Left cardiac atrium (tissue), 4 donors: ENCODE results near the gene PROK2. TPM values are rescaled to one million over a fixed set of nuclear protein-coding genes. Genes with fewer than 3 reads are reported as not detected.

Source experiments
- ATAC-seq, 2 donors: fragments of 200-7000 bp; cut with Tn5 transposase; one replicate each; pipeline ENCODE4 v1.9.1; 2020; ENCODE audit warnings: mild to moderate bottlenecking in 2 of 2, moderate library complexity in 2 of 2
- DNase-seq: peaks from one replicate; pipeline ENCODE4 v3.0.0-alpha.2; 2020
- intact Hi-C, 2 donors: fragments of 100-400 bp; cut with DNase I; formaldehyde crosslinking; loops; one replicate each; pipeline versions ENCODE4 v1.14.1 to v1.15.1; 2022 to 2023
- total RNA-seq, 2 donors: library from RNA; stranded (reverse); fragmentation: NEBNext Ultra II Directional; extraction: Animal tissue kit (Norgen Biotek cat#: 25700); gene quantifications; one replicate each; pipeline ENCODE4 v1.2.1, GENCODE V29; 2021
- donor health status: DM: no; HTN: yes; CAD: no.
- donor health status: DM: no; HTN: yes; CAD: no; lungs with severe emphysema.
- donor health status: DM: yes; HTN: yes; CAD: no.
- donor health status: Dilated cardiomyopathy.

The PROK2 gene
- total RNA-seq, 2 donors from 2014 or later, result 0.37 to 0.94 TPM

DNA sequence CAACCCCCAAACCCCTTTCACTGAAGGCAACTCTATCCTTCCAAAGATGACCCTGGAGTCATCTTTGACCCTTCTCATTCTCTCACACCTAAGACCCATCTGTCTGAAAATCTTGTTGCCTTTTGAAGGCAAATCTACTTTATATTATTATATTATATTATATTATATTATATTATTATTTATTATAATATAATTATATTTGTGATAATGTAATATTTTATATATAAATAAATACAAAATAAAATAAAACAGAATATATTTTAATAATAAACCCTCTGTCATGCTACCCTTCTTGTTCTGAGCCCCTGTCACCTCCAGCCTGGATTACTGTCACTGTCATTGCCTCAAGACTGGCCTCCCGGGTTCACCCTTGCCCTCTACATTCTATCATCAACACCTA, 5.0 kb upstream of the PROK2 start:
- intact Hi-C loops, result no loop called here
- no peak for DNase-seq
- ATAC-seq, result no peak

DNA sequence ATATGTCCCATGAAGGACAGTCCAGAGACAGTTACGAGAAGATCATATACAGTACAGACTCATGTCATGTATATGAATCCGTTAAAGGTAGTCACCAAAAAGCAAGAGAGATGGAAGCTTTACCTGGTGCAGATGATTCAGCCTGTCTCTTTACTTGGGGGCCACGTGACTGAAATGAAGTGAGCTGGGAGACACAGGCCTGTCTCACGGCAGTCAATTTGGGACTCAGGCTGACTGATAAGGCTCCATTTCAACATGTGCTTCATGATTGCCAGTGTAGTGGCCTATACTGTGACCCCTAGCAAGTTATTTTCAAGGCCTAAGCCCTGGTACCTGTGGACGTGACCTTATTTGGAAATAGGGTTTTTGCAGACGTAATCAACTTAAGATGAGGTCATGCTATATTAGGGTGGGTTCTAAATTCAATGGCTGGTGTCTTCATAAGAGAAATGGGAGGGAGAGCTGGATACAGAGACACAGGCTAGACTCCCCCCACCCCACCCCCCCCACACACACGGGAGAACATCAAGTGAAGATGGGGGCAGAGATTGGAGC, 3.0 kb upstream of the PROK2 start:
- DNase-seq, result no peak
- no peak for ATAC-seq
- intact Hi-C loops, result no loop called here

GRCh38 chr3:71786551-71786950, 1.6 kb upstream of the PROK2 start:
- DNase-seq (no peak), ATAC-seq (no peak)
- intact Hi-C loops, result no loop called here

GRCh38 chr3:71786217-71786549, 1.2 kb upstream of the PROK2 start:
- no peak for DNase-seq
- intact Hi-C loops, result no loop called here
- ATAC-seq, result no peak

DNA sequence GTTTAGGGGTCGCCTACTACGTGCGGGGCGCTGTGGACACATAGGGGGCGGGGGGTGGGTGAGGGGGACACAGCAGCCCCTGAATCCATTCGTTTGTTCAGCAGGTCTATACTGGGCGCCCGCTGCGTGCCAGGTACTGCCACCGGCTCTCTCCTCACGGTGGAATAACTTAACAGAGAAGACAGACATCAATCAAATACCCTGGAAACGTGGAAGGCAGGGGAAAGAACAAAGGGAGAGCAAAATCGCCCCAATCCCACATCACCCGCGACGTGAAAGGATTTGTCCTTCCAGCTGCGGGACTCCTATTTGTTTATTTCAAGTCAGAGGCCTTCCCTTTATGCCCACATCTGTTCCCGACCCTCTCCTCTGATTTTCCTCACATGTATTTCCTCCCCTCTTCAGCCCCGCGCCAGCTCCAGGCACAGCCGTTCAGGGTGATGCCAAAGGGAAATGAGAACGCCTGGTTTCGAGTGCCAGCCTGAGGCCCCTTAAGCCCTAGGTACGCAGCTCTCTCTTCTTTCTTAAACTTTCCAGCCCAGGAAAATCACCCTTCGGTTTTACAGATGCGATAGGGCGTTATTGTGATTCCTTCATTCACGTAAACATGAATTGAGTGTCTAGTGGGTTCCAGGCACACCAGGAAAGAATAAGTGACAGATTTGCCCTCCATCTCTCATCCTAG, 726 bp upstream of the PROK2 start:
- DNase-seq (no peak), ATAC-seq (no peak)
- intact Hi-C loops, result no loop called here

DNA sequence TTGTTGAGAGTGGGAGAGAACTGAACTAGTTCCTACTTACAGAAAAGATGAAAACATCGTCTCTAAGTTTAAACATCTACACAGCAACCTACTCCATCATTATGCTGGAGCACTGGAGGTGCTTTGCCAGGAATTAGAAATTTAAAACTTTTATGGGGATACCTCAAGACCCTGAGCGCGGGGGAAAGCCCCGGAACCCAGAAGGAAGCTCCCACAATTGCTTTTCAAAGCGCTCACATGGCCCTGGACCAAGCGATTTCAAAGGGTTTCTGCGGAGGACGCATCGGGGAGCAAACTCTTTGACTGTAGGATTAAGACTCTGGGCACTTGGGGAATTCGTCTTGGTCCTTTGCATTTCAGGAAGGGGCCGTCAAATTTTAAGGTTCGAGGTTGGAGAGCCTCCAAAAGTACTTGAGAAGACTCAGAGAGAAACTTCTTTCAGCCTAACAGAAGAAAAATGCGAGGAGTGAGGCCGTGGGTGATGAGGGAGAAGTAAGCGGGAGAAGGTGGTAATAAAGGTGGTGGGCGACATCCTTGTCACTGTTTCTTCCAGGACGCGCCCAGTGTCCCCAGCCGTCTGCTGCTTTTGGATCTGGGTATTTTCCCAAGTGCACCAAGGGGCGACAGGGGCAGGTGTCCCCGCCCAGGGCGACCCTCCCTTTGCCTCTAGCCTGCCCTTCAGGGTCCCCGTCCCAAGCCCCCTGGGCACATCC, 591 bp downstream of the PROK2 start:
- intact Hi-C loops, result no loop called here
- ATAC-seq (no peak), DNase-seq (no peak)

GRCh38 chr3:71783152-71783551, 1.8 kb downstream of the PROK2 start:
- intact Hi-C loops, result no loop called here
- no peak for ATAC-seq
- no peak for DNase-seq

GRCh38 chr3:71780430-71780829, 4.5 kb downstream of the PROK2 start:
- intact Hi-C loops, result no loop called here
- DNase-seq (no peak), ATAC-seq (no peak)

GRCh38 chr3:71779674-71780377, 5.1 kb downstream of the PROK2 start:
- ATAC-seq, result no peak
- intact Hi-C loops, result no loop called here
- DNase-seq, result no peak

GRCh38 chr3:71778353-71778752, 6.6 kb downstream of the PROK2 start:
- no peak for ATAC-seq
- DNase-seq, result no peak
- intact Hi-C loops, result no loop called here

DNA sequence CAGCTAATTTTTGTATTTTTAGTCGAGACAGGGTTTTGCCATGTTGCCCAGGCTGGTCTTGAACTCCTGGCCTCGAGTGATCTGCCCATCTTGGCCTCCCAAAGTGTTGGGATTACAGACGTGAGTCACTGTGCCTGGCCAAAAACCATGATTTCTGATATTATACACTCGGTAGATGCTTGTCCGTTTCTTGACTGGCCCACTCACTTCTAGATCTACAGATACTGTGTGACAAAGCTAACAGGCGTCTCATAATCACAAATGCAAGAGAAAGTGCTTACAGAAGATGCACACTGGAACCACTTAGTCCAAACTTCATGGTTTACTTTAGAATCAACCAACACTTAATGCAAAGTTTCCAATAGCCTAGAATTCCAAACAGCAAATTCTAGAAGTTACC, 8.4 kb downstream of the PROK2 start:
- no peak for DNase-seq

DNA sequence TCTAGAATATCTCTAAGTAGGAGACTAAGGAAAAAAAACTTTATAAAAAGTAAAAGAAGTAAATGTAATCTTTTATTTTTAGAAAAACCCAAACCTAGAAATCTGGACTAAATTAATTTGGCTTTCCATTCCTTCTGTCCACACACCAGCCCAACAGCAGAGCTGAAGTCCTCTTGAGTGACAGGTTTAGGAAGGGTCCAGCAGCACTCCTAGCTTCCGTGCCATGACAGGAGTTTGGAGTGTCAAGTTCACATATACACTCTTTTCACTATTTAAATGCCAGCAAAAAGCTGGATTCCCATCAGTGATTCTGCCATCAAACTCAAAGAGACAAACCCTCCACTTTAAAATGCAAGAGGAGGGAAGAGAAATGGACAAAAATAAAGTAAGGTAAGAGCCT, 13.1 kb downstream of the PROK2 start:
- ATAC-seq, result no peak
- DNase-seq, result no peak
- intact Hi-C loops, result no loop called here

More for the DNA sequence above, 8.4 kb downstream of the PROK2 start:
- intact Hi-C loops, result no loop called here
- no peak for ATAC-seq

- DNase-seq, result no peak
- ATAC-seq, result no peak
- intact Hi-C loops, result no loop called here
Measured at GRCh38 chr3:71771126-71771525, 13.8 kb downstream of the PROK2 start.

DNA sequence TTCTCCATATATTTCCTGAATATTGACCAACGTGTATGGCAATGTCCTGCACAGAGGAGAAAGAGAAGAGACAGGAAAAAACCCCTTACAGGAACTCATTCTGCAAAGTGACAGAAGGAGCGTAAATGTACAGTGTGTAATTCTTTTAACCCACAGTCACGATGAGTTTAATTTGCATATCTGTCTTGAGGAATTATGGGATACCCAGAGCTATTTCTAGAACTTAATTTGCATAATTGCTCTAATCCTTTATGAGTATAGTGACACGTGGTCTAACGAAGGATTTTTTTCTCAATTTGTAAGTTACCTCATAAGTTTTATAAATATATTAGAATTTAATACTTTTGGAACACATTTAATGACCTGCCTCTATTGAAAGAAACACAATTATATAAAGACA, 21.5 kb downstream of the PROK2 start:
- ATAC-seq (no peak), DNase-seq (no peak)
- intact Hi-C loops, result no loop called here

DNA sequence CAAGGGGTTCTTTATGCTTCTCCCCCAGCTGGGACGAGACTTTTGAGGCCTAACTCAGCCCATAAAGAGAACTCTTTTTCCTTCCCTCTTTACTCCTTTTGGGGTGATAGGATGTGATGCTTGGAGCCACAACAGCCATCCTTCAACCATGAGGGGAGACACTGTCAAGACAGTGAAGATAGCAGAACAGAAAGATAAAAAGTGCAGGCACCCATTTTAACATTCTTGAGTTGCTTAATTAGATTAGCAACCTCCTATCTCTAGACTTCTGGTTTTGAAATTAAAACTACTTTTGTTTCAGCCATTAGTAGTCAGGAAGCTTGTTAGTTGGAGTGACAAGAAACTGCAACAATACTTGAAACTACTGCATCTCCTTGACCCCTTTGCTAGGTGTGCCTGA, 24.8 kb downstream of the PROK2 start:
- intact Hi-C loops, result no loop called here
- ATAC-seq, result no peak

DNA sequence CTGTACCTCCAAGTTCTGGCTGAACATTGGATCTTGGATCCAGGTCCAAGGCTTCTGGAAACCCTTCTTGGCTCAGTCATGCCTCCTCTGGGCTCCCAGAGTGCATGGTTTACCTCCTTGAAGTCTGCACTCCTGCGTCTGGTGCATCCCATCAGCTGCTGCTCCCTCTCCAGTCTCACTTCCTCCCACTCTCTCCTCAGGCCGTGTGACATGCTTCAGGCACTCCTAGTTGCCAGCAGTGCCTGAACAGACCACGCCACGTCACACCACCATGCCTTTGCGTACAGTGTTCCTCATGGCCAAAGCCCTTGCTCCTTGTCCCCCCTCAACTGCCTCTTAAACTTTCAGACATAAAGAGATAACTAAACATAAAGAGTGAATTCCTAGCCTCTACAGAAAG, 25.5 kb downstream of the PROK2 start:
- DNase-seq (no peak), ATAC-seq (no peak)
- intact Hi-C loops, result no loop called here

More for the DNA sequence above, 24.8 kb downstream of the PROK2 start:
- DNase-seq, result no peak

GRCh38 chr3:71758091-71758490, 26.9 kb downstream of the PROK2 start:
- ATAC-seq (no peak), DNase-seq (no peak)
- intact Hi-C loops, result no loop called here

GRCh38 chr3:71754610-71755253, 30.2 kb downstream of the PROK2 start:
- ATAC-seq (no peak), DNase-seq (no peak)
- intact Hi-C loops, result no loop called here

DNA sequence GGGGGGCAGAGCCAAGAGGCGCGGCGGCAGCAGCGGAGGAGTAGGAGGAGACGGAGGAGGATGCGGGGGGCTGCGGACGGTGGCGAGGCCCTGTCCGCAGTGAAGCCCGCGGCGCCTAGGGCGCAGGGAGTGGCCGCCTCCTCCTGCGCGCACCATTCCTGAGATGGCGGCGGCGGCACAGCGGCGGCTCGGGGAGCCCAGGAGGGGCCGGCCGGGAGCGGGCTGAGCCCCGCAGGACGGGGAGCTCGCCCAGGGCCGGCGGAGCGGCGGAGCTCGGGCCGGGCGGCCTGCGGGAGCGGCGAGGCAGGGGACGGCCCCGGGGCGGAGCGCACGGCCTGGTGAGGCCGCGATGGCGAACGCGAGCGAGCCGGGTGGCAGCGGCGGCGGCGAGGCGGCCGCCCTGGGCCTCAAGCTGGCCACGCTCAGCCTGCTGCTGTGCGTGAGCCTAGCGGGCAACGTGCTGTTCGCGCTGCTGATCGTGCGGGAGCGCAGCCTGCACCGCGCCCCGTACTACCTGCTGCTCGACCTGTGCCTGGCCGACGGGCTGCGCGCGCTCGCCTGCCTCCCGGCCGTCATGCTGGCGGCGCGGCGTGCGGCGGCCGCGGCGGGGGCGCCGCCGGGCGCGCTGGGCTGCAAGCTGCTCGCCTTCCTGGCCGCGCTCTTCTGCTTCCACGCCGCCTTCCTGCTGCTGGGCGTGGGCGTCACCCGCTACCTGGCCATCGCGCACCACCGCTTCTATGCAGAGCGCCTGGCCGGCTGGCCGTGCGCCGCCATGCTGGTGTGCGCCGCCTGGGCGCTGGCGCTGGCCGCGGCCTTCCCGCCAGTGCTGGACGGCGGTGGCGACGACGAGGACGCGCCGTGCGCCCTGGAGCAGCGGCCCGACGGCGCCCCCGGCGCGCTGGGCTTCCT, 31.0 kb downstream of the PROK2 start, which contains the start of gene GPR27:
TSS of gene GPR27 (plus strand) at position 155 of the 909 bp plus-strand sequence. CDS start at position 350, 195 bp downstream.
- intact Hi-C loops, result no loop called here
- DNase-seq (peak; percentile 31), ATAC-seq (peak; percentile 67 to 75)
